ENCODE results near the gene FASLG.
"Not testable (repeated sequence)": the region's sequence is repeated elsewhere in the genome, so short reads cannot be mapped to it uniquely, and the experiment has no call there.

The FASLG gene

DNA sequence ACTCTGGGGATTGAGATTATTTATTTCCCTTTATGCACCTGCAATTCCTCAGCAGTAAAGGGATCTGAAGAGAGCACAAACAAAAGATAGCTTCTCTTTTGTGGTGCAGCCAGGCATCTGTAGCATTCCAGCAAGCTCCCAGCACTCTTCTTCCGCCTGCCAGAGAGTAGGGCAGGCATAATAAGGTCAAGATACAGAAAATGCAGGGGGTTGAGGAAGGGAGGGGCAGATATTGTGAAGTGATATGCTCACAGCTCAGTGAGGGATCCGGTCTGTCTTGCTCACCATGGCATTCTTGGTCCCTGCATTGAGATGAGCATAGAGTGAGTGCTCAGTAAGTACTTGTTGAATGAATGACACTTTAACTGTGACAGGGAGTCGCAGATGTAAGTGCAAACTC lies 23.9 kb downstream of the FASLG start:
- DNase-seq (ENCODE audit: low spot score): no peak

DNA sequence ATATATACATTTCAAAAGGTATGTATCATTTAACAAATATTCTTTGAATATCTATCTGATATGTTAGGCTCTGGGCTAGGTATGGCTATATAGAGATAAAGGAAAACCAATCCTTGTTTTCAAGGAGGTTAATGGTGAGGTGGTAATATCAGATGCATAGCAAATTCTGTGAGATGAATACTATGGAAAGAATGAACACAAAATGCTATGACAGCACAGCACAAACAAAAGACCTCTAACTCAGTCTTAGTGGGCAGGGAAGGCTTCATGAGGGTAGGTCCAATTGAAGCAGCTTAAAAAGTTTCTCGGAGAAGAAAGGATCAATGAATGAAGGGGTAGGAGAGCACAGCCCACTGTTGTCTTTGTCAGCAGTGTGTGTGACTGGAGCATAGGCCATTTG lies 27.2 kb downstream of the FASLG start:
- DNase-seq (ENCODE audit: low spot score): no peak

DNA sequence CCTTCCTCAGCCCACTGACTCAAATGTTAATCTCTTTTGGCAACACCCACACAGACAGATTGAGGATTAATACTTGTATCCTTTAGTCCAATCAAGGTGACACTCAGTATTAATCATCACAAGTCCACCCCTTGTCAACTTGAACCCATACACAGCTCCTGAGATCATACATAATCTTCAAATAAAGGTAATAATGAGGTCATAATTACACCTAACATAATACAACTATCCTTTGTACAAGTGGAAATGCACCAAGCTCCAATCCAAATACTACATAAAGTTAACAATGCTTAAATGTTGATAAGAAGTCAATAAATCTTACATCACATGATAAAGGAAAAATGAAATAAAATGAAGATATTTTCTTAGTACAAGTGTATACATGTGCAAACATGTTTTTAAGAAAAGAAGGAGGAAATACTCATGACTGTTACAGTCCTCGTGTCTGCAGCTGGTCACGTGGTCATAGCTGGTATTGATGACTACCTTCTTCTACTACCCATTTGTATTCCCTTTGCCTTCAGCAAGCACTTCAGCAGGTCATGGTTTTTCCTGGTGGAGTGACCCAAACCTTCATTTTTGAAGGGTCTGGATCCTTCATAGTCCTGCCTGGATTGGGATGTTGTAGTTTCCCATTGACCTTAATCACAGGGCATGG lies 29.7 kb downstream of the FASLG start:
- not testable (repeated sequence) for DNase-seq (ENCODE audit: low spot score)

DNA sequence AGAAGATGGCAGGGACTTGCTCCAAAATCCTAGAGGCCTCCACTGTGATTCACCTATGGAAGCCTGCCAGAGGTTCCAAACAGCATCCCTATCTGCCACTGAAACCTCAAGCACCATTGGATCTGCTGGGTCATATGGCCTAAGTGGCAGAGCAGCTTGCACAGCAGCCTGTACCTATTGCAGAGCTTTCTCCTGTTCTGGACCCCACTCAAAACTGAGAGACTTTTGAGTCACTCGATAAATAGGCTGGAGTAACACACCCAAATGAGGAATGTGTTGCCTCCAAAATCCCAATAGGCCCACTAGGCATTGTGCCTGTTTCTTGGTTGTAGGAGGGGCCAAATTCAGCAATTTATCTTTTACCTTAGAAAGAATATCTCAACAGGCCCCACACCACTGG lies 32.0 kb downstream of the FASLG start:
- not testable (repeated sequence) for DNase-seq (ENCODE audit: low spot score)

DNA sequence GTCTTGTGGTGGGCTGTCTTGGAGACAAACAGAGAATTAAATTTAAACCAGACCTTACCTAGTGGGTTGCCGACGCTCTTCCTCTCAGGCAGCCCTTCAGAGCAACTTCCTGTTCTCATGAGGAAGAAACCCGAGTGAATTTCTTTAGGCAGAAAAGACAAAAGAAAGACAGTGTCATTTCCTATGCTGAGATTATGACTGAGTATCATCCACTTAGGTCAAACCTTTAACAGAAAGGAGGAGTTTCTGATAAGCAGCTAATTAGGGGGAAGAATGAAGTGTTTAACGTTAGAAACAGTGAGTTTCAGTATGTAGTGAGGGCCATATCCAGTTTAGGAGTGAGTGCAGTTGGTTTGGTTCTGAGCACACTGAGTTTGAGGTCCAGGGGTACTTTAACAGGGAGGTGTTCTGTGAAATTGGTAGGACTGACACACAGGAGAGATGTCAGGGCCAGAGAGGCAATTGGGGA lies 38.7 kb downstream of the FASLG start:
- no peak for DNase-seq (ENCODE audit: low spot score)

DNA sequence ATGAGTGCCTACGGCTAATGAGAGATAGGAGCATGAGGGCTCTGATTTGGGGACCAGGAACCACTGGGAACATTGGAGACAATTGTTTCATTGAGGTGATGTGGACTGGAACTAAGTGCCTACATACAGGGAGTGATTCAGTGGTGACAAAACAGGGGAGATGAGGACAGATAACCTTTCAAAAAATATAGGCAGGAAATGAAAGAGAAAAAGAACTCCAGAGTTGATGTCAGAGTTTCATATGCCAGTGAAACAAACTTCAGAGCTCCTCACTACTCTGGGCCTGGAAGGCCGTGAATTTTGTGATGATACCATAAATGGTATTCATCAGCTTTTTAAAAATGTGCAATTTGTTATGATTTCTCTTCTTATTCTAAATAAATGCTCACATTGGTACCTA lies 39.3 kb downstream of the FASLG start:
- DNase-seq (ENCODE audit: low spot score): no peak

DNA sequence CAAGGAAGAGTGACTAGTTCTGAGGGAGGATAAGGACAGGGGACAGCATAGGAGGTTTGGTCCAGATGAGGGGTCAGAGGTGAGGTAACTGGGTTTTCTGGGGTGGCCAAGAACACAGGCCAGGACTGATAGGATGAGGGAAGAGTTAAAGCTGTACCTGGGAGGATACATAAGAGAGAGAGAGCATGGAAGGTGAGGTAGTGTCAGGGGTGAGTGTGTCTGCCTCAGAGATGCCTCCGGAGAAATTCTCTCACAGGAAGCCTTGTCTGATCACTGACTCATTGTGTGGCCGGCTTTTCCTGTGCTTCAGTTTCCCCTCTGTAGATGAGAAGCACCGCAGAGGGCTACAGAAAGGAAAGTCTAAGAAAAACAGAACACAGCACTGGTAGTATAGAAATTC lies 40.2 kb downstream of the FASLG start:
- peak; percentile 41 for DNase-seq (ENCODE audit: low spot score)

DNA sequence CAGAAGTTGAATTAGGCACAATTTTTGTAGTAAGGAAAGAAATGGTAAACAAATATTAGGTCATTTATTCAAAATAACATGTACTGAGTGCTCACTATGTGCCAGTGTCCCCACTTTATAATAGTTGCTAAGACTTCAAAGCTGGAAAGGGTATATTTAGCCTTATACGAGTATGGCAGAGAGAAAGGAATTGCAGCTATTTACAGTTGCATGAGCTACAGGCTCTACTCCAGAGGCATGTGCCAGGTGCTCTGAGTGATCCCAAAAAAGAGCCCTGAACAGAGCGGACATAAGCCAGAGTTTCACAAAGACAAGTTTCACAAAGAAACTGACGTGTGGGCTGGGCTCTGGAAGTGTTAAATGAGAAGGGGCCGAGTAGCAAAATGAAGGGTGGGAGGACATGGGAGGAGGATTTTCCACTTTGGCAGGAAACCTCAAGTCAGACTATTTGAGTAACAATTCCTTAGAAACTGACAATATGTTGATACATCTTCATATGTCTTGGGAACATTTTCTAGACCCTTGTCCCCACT lies 40.9 kb downstream of the FASLG start:
- no peak for DNase-seq (ENCODE audit: low spot score)

DNA sequence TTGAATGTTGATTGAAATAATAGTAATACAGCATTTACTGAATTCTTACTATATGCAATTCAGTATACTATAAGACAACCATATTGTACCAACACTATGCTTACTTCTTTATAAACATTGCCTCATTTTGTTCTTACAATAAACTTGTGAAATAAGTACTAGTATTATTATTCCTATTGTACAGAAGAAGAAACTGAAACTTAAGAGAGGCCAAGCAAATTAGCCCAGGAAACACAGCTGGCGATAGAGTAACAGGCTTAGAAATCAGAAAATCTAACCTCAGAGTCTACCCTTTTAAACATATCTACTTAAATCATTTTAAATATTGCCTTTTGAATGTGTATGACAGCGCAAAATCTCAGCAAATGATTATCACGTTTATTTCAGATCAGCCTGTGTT lies 41.7 kb downstream of the FASLG start:
- no peak for DNase-seq (ENCODE audit: low spot score)

DNA sequence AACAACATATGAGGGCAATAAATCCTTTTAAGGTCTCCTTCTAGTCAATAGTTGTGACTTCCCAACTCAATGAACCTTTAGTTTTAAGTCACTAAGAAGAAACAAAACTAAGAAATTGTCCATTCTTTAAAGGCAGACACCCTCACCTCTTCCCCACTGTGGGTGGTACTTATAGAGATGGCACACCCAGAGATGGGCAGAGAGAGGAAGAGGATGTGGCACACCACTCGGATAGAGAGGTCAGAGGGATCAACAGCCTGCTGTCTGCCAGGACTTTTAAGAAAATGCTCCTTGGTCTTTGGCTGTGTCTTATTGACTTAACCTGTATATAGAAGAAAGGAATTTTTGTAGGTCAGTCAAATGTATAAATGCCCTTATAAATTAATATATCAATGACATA lies 45.1 kb downstream of the FASLG start:
- no peak for DNase-seq (ENCODE audit: low spot score)

DNA sequence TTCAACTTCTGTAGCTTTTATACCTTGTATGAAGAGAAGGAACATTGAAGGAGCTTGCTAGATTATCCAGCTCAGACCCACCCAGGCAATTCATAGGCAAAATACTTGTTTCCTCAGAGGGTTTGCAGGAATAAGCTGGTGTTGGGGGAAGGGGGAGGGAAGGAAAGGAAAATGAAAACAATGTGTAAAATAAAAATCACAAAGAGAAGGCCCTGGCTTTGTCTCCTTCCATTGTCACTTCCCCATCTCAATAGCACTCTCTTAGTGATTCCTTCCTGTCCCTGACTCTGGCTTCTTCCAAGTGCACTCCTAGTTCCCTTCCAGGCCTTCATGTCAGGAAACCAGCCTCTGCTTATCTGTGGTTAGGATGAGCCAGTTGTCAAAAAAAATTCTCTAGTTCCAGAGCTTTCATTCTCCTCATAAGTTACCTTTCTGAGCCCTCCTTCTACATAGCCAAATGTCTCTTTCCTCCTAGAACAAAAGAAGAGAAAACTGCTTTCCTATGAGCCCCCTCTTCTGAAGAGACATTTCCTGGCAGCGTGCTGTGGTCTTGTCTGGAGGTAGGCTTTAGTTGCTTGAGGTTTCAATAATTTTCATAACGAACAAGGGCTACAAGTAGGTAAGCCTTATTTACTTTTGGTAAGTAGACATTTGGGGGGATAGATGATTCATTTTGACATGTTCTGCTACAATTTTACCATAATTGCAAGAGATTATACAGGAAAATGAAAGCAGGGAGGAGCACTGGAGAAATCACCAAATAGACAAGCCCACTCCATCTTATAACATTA lies 45.7 kb downstream of the FASLG start:
- no peak for DNase-seq (ENCODE audit: low spot score)

DNA sequence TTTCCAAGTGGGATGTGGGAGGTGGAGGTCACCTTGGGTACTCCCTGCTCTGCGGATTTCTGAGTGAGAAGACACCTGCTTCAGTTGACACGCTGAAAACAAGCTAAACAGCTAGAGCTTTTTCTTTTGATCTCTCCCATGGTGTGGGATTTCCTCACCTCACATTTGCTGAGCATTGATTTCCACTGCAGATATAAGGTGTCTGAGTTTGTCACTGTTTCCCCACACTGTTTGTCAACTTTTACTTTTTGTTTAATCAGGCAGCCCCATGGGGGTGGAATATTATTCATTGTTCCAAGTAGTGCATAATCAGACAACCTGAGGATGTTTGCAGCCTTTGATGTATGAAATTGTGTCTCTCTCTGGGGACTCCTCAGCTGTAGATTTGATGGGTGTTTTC lies 49.5 kb downstream of the FASLG start:
- DNase-seq (ENCODE audit: low spot score): no peak

DNA sequence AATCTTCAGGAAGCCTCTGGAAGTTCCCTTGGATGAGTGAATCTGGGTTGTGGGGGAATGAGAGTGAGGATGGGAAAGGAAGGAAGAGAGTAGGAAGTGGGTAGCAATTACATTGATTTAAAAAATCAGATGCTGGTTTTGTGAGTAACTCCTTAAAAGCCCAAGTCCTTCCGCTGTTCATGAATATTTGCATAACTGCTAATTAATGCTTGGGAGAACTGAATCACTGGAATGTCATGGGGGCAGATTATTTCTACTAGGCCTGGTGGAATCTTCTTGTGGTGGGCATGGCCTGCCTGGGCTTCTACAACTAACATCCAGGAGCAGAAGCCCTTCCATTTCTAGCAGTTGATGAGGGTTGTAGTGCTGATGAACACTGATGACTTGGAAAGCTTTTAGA lies 52.7 kb downstream of the FASLG start:
- no peak for DNase-seq (ENCODE audit: low spot score)

DNA sequence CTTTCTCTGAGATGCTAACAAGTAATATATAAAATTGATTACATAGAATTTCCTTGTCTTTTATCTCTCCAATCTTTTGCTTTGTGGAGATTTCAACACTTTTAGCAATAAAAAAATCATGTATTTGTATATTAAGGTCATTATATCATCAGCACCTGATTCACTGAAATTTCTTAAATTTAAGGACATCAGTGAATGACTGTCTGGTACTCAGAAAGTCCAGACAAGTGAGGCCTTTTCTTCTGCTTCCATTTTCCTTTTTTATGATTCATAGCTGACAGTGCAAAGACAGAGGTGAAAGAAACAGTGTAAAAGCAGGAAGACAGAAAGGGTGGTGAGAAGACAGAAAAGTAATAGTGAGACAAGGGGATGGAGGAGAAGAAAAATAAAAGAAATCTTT lies 54.6 kb downstream of the FASLG start:
- DNase-seq (ENCODE audit: low spot score): no peak

Measured in COLO829 (cell line).